GM18498 (cell line): ENCODE results near the gene ANKRD31.
"Not testable (repeated sequence)": the region's sequence is repeated elsewhere in the genome, so short reads cannot be mapped to it uniquely, and the experiment has no call there.

Source experiments
- ATAC-seq: cut with Tn5 transposase; IDR thresholded peaks from one replicate; pipeline ENCODE4 v1.9.1; 2021; ENCODE audit warnings: mild to moderate bottlenecking, moderate library complexity; ENCODE audit not compliant: unreplicated experiment

The ANKRD31 gene

GRCh38 chr5:75236322-75237316 is at the start of gene ANKRD31:
TSS of gene ANKRD31 (minus strand) at chr5:75236878. CDS start at chr5:75236686, 192 bp downstream.
- peak; percentile 99 for ATAC-seq

GRCh38 chr5:75286211-75286773 is 49.6 kb upstream of the ANKRD31 start:
- ATAC-seq: no peak

GRCh38 chr5:75282581-75282980 is 45.9 kb upstream of the ANKRD31 start:
- ATAC-seq: no peak

- no peak for ATAC-seq
These were observed 45.2 kb upstream of the ANKRD31 start for GRCh38 chr5:75281716-75282465.

- ATAC-seq: no peak
These were observed 42.6 kb upstream of the ANKRD31 start for GRCh38 chr5:75279321-75279720.

GRCh38 chr5:75277463-75277862 is 40.8 kb upstream of the ANKRD31 start:
- no peak for ATAC-seq

GRCh38 chr5:75275756-75276155 is 39.1 kb upstream of the ANKRD31 start:
- no peak for ATAC-seq

GRCh38 chr5:75275147-75275546 is 38.5 kb upstream of the ANKRD31 start:
- no peak for ATAC-seq

GRCh38 chr5:75274486-75274885 is 37.8 kb upstream of the ANKRD31 start:
- no peak for ATAC-seq

GRCh38 chr5:75270605-75271004 is 33.9 kb upstream of the ANKRD31 start:
- ATAC-seq: not testable (repeated sequence)

GRCh38 chr5:75265731-75266130 is 29.1 kb upstream of the ANKRD31 start:
- ATAC-seq: no peak

GRCh38 chr5:75262271-75262670 is 25.6 kb upstream of the ANKRD31 start:
- no peak for ATAC-seq

- ATAC-seq: no peak
These were observed 24.0 kb upstream of the ANKRD31 start for GRCh38 chr5:75260708-75261107.

GRCh38 chr5:75250452-75250851 is 13.8 kb upstream of the ANKRD31 start:
- not testable (repeated sequence) for ATAC-seq

- ATAC-seq: no peak
These were observed 8.3 kb upstream of the ANKRD31 start for GRCh38 chr5:75245023-75245422.

- ATAC-seq: no peak
These were observed 6.8 kb upstream of the ANKRD31 start for GRCh38 chr5:75243510-75243909.

GRCh38 chr5:75243100-75243499 is 6.4 kb upstream of the ANKRD31 start:
- ATAC-seq: no peak

GRCh38 chr5:75242067-75242466 is 5.4 kb upstream of the ANKRD31 start:
- ATAC-seq: no peak

- no peak for ATAC-seq
These were observed 3.0 kb upstream of the ANKRD31 start for GRCh38 chr5:75239681-75240080.

GRCh38 chr5:75235711-75236110 is 967 bp downstream of the ANKRD31 start:
- no peak for ATAC-seq

GRCh38 chr5:75234251-75234650 is 2.4 kb downstream of the ANKRD31 start:
- ATAC-seq: no peak
